Activated naive CD8-positive, alpha-beta T cell treated with anti-CD3 and anti-CD28 coated beads, Interleukin-2, amount 10 ng/mL, durations not matched to agents 7 days and 5 days (primary cell): ENCODE results near the gene SLCO2B1. TPM values are rescaled to one million over a fixed set of nuclear protein-coding genes. Genes with fewer than 3 reads are reported as not detected.
A peak's percentile ranks its signal among the peaks of the same experiment; 100 is the strongest.

Experiments
- ATAC-seq: fragments of 150-1000 bp; cut with Tn5 transposase; one replicate; pipeline ENCODE4 v1.10.0; 2021; ENCODE audit warnings: low read depth, moderate library complexity
- POLR2A ChIA-PET: fragments of 350-600 bp; sonication (Branson Sonifier 250); formaldehyde crosslinking; loops from one replicate; lab custom pipeline; 2021; ENCODE audit warnings: antibody characterized with exemption; lab: Charles Lee
- DNase-seq: peaks from one replicate; pipeline ENCODE4 v3.0.0; 2021
- H3K27ac Mint-ChIP-seq: one replicate; pipeline ENCODE4 v1.8.0; 2022; ENCODE audit warnings: mild to moderate bottlenecking, mixed read lengths
- H3K27me3 Mint-ChIP-seq: one replicate; pipeline ENCODE4 v1.8.0; 2022; ENCODE audit warnings: mild to moderate bottlenecking, moderate library complexity, mixed read lengths
- H3K36me3 Mint-ChIP-seq: one replicate; pipeline ENCODE4 v1.8.0; 2021; ENCODE audit warnings: mild to moderate bottlenecking, mixed read lengths
- H3K4me1 Mint-ChIP-seq: one replicate; pipeline ENCODE4 v1.8.0; 2021; ENCODE audit warnings: mixed read lengths
- H3K4me3 Mint-ChIP-seq: one replicate; pipeline ENCODE4 v1.8.0; 2022; ENCODE audit warnings: mild to moderate bottlenecking, moderate library complexity, mixed read lengths
- H3K9me3 Mint-ChIP-seq: one replicate; pipeline ENCODE4 v1.8.0; 2021; ENCODE audit warnings: mixed read lengths
- total RNA-seq, 2 experiments: library from RNA; stranded (reverse); gene quantifications; one replicate each; pipeline ENCODE4 v1.2.3, GENCODE V29; 2021

Gene SLCO2B1
- total RNA-seq, 2 experiments from 2014 or later = 1.1 to 2.6 TPM

- ATAC-seq (no peak), DNase-seq (peak; percentile 22)
- POLR2A ChIA-PET = no interaction called here
- Mint-ChIP-seq H3K9me3 (no peaks in the 10 kb centered on the region), H3K27ac (no peak overlapping the region), H3K36me3 (no peaks in the 10 kb centered on the region), H3K27me3 (peaks cover 31% of the 10 kb centered on the region), H3K4me3 (no peak overlapping the region), H3K4me1 (peaks cover 5% of the 10 kb centered on the region)
Measured at GRCh38 chr11:75246671-75247350, 95.9 kb downstream of the SLCO2B1 start.

GRCh38 chr11:75248924-75249256 lies 98.0 kb downstream of the SLCO2B1 start:
- no peak for ATAC-seq
- H3K4me1 Mint-ChIP-seq = no peaks in the 10 kb centered on the region
- DNase-seq = no peak
- POLR2A ChIA-PET = interaction anchor here (1.0 to 1.5 kb wide), 3 partner anchors 34 to 108 kb away, joined by 3 to 7 read pairs (median 4); no protein-coding TSS in a partner anchor
- H3K4me3 Mint-ChIP-seq = no peak overlapping the region
- no peaks in the 10 kb centered on the region for H3K9me3 Mint-ChIP-seq
- peaks cover 23% of the 10 kb centered on the region for H3K27me3 Mint-ChIP-seq
- no peaks in the 10 kb centered on the region for H3K36me3 Mint-ChIP-seq
- H3K27ac Mint-ChIP-seq = no peak overlapping the region

- DNase-seq (peak; percentile 10), ATAC-seq (no peak)
- Mint-ChIP-seq H3K9me3 (no peaks in the 10 kb centered on the region), H3K36me3 (no peaks in the 10 kb centered on the region), H3K4me3 (no peak overlapping the region), H3K27me3 (peaks cover 18% of the 10 kb centered on the region), H3K27ac (no peak overlapping the region), H3K4me1 (no peaks in the 10 kb centered on the region)
- POLR2A ChIA-PET = no interaction called here
Measured at GRCh38 chr11:75249704-75250103, 98.8 kb downstream of the SLCO2B1 start.

GRCh38 chr11:75254326-75254725 lies 103.4 kb downstream of the SLCO2B1 start:
- POLR2A ChIA-PET = no interaction called here
- H3K36me3 Mint-ChIP-seq = no peaks in the 10 kb centered on the region

More at GRCh38 chr11:75254326-75254725, 103.4 kb downstream of the SLCO2B1 start:
- DNase-seq = no peak
- Mint-ChIP-seq H3K27ac (no peak overlapping the region), H3K4me1 (no peaks in the 10 kb centered on the region), H3K27me3 (peaks cover 35% of the 10 kb centered on the region), H3K4me3 (no peak overlapping the region), H3K9me3 (no peaks in the 10 kb centered on the region)
- ATAC-seq = no peak

Other genes with a start within 250 kb of the SLCO2B1 start
- gene XRRA1, start 202.0 kb upstream of the SLCO2B1 start, total RNA-seq = 10 to 100 TPM; 36.0 to 42.9 TPM
- gene SPCS2, start 201.8 kb upstream of the SLCO2B1 start, total RNA-seq = 100 to 1,000 TPM; 112 to 114 TPM
- 10 to 100 TPM; 13.6 to 17.3 TPM for gene NEU3, start 162.2 kb upstream of the SLCO2B1 start, total RNA-seq
- gene OR2AT4, start 54.2 kb upstream of the SLCO2B1 start, total RNA-seq = not detected
- under 1 TPM; 0.14 to 0.28 TPM for gene TPBGL, start 89.7 kb downstream of the SLCO2B1 start, total RNA-seq
- gene ARRB1, start 200.6 kb downstream of the SLCO2B1 start, total RNA-seq = 10 to 100 TPM; 61.8 to 64.8 TPM
- 1,000 to 10,000 TPM; 3,289 to 3,447 TPM for gene RPS3, start 248.4 kb downstream of the SLCO2B1 start, total RNA-seq